Large intestine (tissue), 3 donors: ENCODE measurements around the gene CNNM2. TPM values are rescaled to one million over a fixed set of nuclear protein-coding genes. Genes with fewer than 3 reads are reported as not detected.

Source experiments
- DNase-seq, 2 donors: peaks; one replicate each; pipeline versions ENCODE4 v3.0.0 to v3.0.0-alpha.2; 2013
- H3K27ac ChIP-seq: one replicate; pipeline ENCODE4 v1.5.1; 2013; ENCODE audit warnings: low read length
- H3K27me3 ChIP-seq: 2 replicates; pipeline ENCODE4 v1.6.1; 2013; ENCODE audit warnings: low read length; ENCODE audit not compliant: control insufficient read depth, insufficient read depth
- H3K36me3 ChIP-seq: 2 replicates; pipeline ENCODE4 v1.6.1; 2013; ENCODE audit warnings: low read length; ENCODE audit not compliant: control insufficient read depth, insufficient read depth
- H3K4me1 ChIP-seq: one replicate; pipeline ENCODE4 v1.6.1; 2013; ENCODE audit warnings: low read length; ENCODE audit not compliant: control insufficient read depth, insufficient read depth
- H3K4me3 ChIP-seq: one replicate; pipeline ENCODE4 v1.5.1; 2013; ENCODE audit warnings: low read length
- H3K9me3 ChIP-seq: one replicate; pipeline ENCODE4 v1.6.1; 2013; ENCODE audit warnings: mild to moderate bottlenecking, low read depth, low read length, moderate library complexity; ENCODE audit not compliant: control insufficient read depth
- WGBS: methylation state at CpG from one replicate; pipeline ENCODE4 v1.1.5; 2013; ENCODE audit warnings: low lambda C conversion rate; ENCODE audit not compliant: insufficient coverage; 5-methylcytosine and 5-hydroxymethylcytosine counted together
- polyA plus RNA-seq: library from polyadenylated mRNA; unstranded; fragments of 120-200 nt; gene quantifications from one replicate; pipeline ENCODE4 v1.2.1, GENCODE V29; 2013

The CNNM2 gene
- polyA plus RNA-seq, 1 donor = 12.5 TPM

GRCh38 chr10:103025696-103026095, 107.6 kb downstream of the CNNM2 start:
- peaks cover 2% of the 10 kb centered on the region for H3K36me3 ChIP-seq
- H3K27me3 ChIP-seq = no peaks in the 10 kb centered on the region
- DNase-seq = no peak
- peaks cover 3% of the 10 kb centered on the region for H3K4me1 ChIP-seq
- no CpG with 5 or more reads among the region's 2 CpGs for WGBS
- no peaks in the 10 kb centered on the region for H3K9me3 ChIP-seq
- no peak overlapping the region for H3K27ac ChIP-seq
- no peak overlapping the region for H3K4me3 ChIP-seq

GRCh38 chr10:103038570-103038969, 120.5 kb downstream of the CNNM2 start:
- Histone ChIP-seq H3K27ac (no peak overlapping the region), H3K36me3 (no peaks in the 10 kb centered on the region), H3K4me3 (no peak overlapping the region), H3K9me3 (no peaks in the 10 kb centered on the region), H3K4me1 (no peaks in the 10 kb centered on the region), H3K27me3 (no peaks in the 10 kb centered on the region)
- no CpG with 5 or more reads among the region's 2 CpGs for WGBS
- no peak for DNase-seq

- Histone ChIP-seq H3K9me3 (no peaks in the 10 kb centered on the region), H3K4me1 (no peaks in the 10 kb centered on the region), H3K36me3 (no peaks in the 10 kb centered on the region), H3K4me3 (no peak overlapping the region), H3K27ac (no peak overlapping the region), H3K27me3 (no peaks in the 10 kb centered on the region)
- WGBS = no CpG with 5 or more reads among the region's 4 CpGs
- no peak for DNase-seq
Measured at GRCh38 chr10:103040418-103040817, 122.3 kb downstream of the CNNM2 start.

GRCh38 chr10:103041391-103041790, 123.3 kb downstream of the CNNM2 start:
- no peaks in the 10 kb centered on the region for H3K27me3 ChIP-seq
- H3K36me3 ChIP-seq = no peaks in the 10 kb centered on the region
- H3K4me3 ChIP-seq = no peak overlapping the region
- no peak for DNase-seq
- H3K27ac ChIP-seq = no peak overlapping the region
- WGBS = 83% methylated on average over 1 of the region's 6 CpGs
- no peaks in the 10 kb centered on the region for H3K4me1 ChIP-seq
- no peaks in the 10 kb centered on the region for H3K9me3 ChIP-seq

- Histone ChIP-seq H3K4me3 (no peak overlapping the region), H3K27ac (no peak overlapping the region), H3K36me3 (no peaks in the 10 kb centered on the region), H3K4me1 (no peaks in the 10 kb centered on the region), H3K27me3 (no peaks in the 10 kb centered on the region), H3K9me3 (no peaks in the 10 kb centered on the region)
- WGBS = 100% methylated on average over 1 of the region's 5 CpGs
- no peak for DNase-seq
Measured at GRCh38 chr10:103042129-103042528, 124.0 kb downstream of the CNNM2 start.

- 100% methylated on average over 1 of the region's 7 CpGs for WGBS
- no peaks in the 10 kb centered on the region for H3K4me1 ChIP-seq
- no peak for DNase-seq
- no peaks in the 10 kb centered on the region for H3K9me3 ChIP-seq
- no peaks in the 10 kb centered on the region for H3K27me3 ChIP-seq
- no peaks in the 10 kb centered on the region for H3K36me3 ChIP-seq
- no peak overlapping the region for H3K27ac ChIP-seq
- H3K4me3 ChIP-seq = no peak overlapping the region
Measured at GRCh38 chr10:103042908-103043307, 124.8 kb downstream of the CNNM2 start.

GRCh38 chr10:103044942-103045489, 126.9 kb downstream of the CNNM2 start:
- WGBS = 78% methylated on average over 4 of the region's 8 CpGs
- no peaks in the 10 kb centered on the region for H3K9me3 ChIP-seq
- no peaks in the 10 kb centered on the region for H3K27me3 ChIP-seq
- DNase-seq = peak in 1 of 2 donors; percentile 21
- no peaks in the 10 kb centered on the region for H3K36me3 ChIP-seq
- H3K27ac ChIP-seq = peak overlapping the region; percentile 40
- H3K4me1 ChIP-seq = no peaks in the 10 kb centered on the region
- H3K4me3 ChIP-seq = no peak overlapping the region

- Histone ChIP-seq H3K9me3 (no peaks in the 10 kb centered on the region), H3K27me3 (no peaks in the 10 kb centered on the region), H3K4me1 (no peaks in the 10 kb centered on the region), H3K36me3 (peaks cover 7% of the 10 kb centered on the region), H3K27ac (no peak overlapping the region), H3K4me3 (no peak overlapping the region)
- DNase-seq = no peak
- WGBS = no CpG with 5 or more reads among the region's 3 CpGs
Measured at GRCh38 chr10:103045961-103046360, 127.9 kb downstream of the CNNM2 start.

GRCh38 chr10:103047381-103047780, 129.3 kb downstream of the CNNM2 start:
- Histone ChIP-seq H3K9me3 (no peaks in the 10 kb centered on the region), H3K36me3 (peaks cover 7% of the 10 kb centered on the region), H3K27me3 (no peaks in the 10 kb centered on the region), H3K27ac (no peak overlapping the region), H3K4me3 (no peak overlapping the region), H3K4me1 (no peaks in the 10 kb centered on the region)
- WGBS = 93% methylated on average over 3 of the region's 3 CpGs
- no peak for DNase-seq

- Histone ChIP-seq H3K9me3 (no peaks in the 10 kb centered on the region), H3K27me3 (no peaks in the 10 kb centered on the region), H3K4me1 (peaks cover 6% of the 10 kb centered on the region), H3K27ac (no peak overlapping the region), H3K4me3 (no peak overlapping the region), H3K36me3 (peaks cover 7% of the 10 kb centered on the region)
- WGBS = 100% methylated on average over 1 of the region's 6 CpGs
- DNase-seq = no peak
Measured at GRCh38 chr10:103049237-103049636, 131.1 kb downstream of the CNNM2 start.
